ENCODE measurements around the gene MLXIP.

MLXIP gene

DNA sequence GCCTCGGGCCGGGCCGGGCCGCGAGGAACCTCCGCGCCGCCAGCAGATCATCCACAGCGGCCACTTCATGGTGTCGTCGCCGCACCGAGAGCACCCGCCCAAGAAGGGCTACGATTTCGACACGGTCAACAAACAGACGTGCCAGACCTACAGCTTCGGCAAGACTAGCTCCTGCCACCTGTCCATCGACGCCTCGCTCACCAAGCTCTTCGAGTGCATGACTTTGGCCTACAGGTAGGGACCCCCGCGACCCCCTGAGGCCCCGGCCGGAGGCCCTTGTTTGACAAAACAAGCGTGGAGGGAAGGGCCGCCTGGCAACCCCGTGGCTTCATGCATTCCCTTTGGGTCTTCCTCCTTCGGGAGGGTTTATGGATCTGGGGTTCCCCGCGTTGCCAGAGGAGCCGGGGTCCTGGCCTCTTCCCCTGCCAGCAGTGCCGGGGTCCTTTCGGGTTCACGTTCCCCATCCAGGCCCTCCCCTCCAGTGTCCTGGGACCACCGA is 526 bp downstream of the MLXIP start:
- DNase-seq (ENCODE audit: low read depth in 2 of 2): no peak

DNA sequence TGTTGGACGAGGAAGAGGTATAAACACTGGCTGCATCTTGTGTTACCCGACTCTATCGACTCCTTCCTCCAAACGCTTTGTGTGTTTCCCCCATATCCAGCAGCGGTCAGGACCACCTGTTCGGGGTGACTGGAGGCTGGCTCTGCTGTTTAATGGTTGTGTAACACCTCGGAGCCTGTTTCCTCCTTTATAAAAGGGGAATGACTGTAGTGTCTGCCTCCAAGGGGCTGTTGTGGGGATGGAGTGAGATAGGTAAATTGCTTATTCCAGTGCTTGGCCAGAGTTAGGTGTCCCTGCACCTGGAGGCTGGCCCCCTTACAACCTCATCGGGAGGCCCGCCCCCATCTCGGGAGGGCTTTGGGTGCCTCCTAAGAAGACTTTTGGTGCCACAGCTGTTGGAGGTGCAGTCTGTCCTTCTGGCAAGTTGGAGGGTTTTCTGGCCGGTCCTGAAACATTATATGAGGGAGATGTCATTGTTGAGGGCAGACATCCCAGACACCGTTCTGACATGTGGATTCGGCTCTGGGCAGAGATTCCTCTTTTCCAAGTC is 1.1 kb downstream of the MLXIP start:
- DNase-seq (ENCODE audit: low read depth in 2 of 2): no peak

DNA sequence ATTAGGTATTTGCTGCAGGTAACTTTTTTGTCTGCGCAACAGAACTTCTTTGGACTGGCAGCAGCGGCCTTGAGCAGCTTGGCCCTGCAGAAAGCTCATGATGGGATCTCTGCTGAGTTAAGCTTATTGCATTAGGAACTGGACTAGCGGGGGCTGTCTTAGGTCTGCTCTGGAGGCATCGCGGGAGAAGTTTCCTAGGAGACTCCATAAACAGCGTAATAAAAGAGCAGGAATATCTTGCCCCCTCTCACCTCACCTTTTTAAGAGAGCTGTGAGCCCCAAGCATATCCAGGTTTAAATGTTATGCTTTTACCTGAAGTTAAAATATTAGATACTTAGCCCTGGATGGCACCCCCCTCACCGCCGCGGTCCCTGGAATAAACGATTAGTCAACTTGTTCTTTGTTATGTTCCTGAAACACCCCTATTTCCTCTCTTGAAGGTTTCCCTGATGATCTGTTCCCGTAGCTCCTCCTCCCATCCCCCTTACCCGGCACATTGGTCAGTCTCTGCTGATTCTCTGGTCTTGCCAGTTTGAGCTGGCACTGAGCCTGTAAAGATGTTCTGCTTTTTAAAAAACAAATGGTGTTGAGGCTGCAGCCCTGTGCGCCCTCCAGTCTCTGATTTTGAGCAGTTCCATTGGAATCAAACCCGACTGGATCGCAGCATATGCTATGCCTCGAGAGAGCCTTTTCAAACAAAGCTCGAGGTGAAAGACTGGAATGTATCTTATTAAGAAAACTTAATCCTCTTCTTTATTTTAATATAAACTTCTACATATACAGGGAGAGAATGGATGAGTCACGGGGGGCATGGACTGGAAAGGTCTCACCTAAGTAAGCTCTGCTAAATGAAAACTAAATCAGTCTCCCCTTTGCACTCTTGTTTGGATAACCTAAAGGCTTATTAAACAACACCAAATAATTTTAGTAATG is 1.9 kb downstream of the MLXIP start:
- DNase-seq (ENCODE audit: low read depth in 2 of 2): no peak

DNA sequence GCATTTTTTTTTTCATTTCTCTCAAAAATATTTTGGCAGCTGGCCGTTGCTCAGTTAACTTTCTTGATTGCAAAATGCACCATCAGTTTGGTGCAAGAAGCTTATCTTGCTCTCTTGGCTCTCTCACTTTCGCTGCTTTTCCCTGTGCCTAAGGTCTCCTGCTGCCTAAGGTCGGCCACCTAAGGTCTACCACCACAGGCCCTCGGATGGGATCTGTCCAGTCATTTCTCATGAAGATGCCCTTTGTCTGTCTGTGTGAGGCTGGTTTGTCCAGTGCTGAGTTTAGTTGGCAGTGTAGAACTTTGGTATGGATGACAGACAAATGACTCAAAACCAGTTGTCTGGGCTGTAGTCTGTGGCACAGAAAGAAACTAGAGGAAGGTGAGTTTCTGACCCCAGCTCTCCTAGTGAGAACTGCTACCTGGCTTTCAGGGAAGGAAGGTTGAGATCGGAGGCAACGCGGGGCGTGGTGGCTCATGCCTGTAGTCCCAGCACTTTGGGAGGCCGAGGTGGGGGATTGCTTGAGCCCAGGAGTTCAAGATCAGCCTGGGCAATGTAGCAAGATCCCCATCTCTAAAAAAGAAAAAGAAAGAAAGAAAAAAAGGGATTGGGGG is 2.6 kb downstream of the MLXIP start:
- no peak for DNase-seq (ENCODE audit: low read depth in 2 of 2)

DNA sequence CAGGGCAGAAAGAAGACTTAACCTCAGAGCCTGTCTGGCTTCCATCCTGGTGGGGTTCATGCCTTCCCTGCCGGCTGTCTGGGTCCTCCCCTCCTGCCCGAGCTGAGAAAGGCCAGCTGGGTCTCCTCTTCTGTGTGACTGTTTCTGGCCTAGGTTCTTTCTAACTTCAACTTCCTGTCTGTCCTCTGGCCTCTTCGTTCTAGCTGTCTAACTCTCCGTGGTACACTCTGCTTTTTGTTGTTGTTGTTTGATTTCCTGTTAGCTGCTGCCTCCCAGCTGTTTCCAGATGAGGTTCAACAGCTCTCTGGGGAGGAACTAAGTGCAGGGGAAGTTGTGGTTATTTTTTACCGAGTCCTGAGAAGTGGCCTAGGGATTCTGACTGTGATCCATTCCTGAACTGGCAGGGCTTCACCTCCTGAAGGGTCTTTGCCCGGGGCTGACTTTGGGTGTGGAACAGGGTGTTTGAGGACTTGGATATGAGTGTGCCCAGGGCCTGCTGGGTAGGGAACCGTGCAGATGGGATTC is 3.2 kb downstream of the MLXIP start:
- no peak for DNase-seq (ENCODE audit: low read depth in 2 of 2)

DNA sequence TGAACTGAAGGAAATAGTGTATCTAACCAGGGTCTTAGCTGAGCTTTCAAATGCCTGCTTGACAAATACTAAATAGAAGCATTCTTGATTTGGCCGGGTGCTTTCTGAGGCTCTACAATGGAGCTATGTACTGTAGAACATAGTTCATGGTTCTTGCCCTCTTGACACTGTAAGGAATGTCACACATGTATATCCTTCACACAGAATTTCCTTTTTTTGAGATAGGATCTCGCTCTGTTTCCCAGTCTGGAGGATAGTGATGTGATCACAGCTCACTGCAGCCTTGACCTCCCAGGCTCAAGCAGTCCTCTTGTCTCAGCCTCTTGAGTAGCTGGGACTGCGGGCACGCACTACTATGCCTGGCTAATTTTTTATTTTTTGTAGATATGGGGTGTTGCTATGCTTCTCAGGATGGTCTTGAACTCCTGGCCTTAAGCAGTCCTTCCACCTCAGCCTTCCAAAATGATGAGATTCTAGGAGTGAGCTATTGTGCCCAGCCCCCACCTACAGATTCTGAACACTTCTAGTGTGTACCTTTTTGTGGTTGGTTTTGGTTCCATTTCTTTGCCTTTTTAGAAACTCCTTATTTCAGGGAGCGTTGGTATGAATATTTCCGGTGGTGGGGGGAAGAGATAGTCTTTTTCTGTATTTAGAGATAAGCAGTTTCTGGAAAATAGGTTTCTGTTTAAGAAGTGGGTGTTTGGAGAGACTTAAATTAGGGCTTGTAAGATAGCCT is 4.2 kb downstream of the MLXIP start:
- DNase-seq (ENCODE audit: low read depth in 2 of 2): no peak

DNA sequence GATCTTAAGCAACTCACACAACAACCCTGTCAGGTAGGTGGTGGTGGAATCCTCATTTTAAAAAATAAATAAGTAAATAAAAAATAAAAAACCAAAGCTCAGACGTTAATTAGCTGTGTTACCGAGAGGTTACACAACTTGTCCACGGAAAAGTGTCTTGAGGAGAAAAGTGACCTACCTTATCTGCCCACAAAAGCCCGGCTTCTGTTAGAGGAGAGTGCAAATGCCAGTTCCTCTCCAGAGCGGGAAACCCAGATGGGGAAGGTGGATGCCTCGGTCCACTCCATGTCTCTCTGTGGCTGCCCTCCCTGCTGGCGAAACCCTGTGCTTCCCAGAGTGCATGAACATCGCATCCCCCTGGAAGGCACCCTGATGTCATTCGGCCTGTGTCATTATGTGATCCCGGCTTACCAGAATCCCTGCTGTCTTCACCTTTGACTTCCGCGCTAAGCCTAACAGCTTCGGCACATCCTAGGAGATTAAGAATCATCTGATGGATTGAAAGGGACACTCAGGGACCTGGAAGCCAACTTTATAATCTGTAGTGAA is 6.4 kb downstream of the MLXIP start:
- DNase-seq (ENCODE audit: low read depth in 2 of 2): no peak

DNA sequence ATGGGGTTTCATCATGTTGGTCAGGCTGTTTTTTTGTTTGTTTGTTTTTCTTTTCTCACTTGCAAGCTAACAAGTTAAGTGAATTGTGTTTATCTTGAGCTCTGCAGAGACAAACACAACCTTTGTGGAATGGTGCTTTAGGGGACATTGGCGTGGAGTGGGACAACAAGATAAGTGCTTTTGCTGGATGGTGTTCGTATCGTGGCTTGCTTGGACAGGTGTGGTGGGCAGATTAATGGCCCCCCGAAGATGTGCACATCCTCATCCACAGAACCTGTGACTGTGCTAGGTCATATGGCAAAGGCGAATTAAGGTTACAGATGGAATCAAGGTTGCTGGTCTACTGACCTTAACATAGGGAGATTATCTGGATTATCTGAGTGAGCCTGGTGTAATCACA is 7.0 kb downstream of the MLXIP start:
- DNase-seq (ENCODE audit: low read depth in 2 of 2): no peak

DNA sequence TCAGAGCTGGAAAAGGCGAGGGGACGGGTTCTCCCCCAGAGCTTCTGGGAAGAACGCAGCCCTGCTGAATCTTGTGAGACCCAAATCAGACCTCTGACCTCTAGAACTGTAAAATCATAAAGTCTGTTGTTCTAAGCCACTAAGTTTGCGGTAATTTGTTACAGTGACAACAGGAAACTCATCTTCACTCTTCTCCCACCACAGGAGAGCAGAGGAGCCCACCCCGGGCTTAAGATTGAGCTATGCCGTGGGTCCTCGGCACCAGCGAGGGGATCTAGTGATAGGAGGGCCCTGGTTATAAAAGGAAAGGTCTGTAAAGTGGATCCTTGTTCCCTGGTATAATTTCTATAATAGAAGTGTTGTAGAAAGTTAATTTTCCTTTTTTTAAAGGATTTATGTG is 7.6 kb downstream of the MLXIP start:
- no peak for DNase-seq (ENCODE audit: low read depth in 2 of 2)

DNA sequence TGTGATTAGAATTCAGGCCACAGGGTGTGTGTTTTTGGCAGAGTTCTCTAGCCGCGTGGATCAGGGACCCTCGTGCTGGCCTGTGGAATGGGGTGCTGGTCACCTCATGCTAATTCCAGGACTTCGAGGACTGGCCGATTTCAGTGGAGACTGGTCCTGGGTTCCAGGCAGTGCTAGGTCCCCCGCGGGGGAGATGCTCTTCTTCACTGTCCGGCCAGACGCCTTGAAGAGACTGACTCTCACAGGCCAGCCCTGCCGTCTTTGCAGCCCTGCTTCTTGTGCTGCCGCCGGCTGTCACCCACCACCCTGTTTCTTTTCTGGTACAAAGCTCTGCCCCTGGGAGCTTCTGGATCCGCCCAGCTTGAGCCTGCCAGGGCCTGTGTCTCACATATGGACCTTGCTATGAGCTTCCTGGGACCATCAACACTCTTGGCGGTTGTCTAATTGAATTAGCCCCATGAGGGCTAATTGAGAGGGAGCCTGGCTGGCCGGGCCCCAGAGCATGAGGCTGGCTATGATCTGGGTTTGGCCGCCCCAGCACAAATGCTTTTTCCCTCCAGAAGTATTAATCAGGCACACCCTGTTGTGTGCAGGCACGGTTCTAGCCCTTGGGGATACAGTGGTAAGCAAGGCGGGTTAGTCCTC is 8.2 kb downstream of the MLXIP start:
- no peak for DNase-seq (ENCODE audit: low read depth in 2 of 2)

DNA sequence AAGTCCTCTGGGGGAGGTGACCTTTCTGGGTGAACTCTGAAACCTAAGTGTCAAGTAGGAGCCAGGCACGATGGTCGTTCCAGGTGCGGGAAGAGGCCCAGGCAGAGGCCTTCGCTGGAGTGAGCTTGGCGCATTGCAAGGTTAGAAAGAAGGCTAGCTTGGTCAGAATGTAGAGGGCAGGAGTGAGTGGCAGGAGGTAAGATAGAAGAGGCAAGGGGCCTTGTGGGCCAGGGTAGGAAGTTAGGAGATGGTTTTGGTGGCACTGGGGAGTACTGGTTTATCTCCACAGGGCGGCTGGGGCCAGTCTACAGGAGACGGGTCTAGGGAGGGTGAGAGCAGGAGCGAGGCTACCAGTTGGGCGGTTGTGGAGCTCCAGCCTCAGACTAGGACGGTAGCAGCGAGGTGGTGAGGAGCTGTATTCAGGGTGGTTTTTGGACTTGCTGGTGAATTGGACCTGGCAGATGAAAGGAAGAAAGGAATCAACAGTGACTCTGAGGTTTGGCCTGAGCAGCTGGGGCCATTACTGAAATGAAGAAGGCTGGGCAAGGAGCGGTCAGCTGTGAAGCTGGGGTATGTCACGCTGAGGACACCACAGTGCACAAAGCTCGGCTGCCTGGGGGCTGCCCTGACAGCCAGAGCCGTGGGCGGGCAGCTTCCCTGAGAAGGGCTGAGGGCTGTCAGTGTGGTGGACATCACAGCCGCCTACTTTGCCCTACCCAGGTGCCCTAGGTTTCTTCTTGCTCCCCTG is 9.0 kb downstream of the MLXIP start:
- no peak for DNase-seq (ENCODE audit: low read depth in 2 of 2)

DNA sequence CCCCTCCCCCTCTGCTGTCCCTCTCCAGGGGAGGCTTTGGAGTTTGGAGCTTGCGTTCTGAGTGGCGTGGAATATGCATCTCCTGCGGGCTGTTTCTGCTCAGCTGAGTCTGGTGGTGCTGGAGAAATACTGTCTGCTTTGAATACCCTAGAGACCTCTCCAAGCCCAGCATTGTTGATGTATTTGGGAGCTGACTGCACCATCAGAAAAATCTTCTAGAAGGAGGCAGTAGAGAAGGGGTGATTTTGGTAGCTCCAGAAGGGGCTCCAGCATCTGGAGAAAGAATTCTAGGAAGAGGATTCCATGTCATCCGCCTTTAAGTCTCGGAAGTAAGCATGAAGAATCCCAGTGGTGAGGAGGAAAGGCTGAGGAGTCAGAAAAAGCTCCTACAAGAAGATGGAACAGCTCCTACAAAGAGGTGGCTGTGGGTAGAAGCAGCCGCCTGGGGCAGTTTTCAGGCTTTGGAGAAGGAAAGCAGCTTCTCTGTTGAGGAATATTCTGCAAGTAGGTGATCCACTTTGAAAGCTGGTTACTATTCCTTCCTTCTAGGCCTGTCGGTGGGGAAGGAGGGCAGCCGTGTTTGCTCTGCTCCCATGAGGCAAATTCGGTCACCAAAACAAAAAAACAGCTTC is 9.7 kb downstream of the MLXIP start:
- DNase-seq (ENCODE audit: low read depth in 2 of 2): no peak

DNA sequence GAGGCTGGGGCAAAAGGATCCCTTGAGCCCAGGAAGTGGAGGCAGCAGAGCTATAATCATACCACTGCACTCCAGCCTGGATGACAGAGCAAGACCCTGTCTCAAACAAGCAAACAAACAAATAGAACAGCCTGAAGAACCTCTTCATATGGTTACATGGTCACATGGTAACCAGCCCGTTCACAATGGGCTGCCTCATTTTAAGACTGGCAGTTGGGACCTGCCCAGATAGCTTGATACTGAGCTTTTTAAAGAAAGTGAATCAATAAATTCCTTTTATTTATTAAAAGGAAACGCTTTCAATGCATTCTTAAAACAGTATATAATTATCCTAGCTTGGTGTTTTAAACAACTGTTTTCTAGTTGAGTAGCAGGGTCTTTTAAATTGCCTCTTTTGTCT is 10.5 kb downstream of the MLXIP start:
- DNase-seq (ENCODE audit: low read depth in 2 of 2): no peak

DNA sequence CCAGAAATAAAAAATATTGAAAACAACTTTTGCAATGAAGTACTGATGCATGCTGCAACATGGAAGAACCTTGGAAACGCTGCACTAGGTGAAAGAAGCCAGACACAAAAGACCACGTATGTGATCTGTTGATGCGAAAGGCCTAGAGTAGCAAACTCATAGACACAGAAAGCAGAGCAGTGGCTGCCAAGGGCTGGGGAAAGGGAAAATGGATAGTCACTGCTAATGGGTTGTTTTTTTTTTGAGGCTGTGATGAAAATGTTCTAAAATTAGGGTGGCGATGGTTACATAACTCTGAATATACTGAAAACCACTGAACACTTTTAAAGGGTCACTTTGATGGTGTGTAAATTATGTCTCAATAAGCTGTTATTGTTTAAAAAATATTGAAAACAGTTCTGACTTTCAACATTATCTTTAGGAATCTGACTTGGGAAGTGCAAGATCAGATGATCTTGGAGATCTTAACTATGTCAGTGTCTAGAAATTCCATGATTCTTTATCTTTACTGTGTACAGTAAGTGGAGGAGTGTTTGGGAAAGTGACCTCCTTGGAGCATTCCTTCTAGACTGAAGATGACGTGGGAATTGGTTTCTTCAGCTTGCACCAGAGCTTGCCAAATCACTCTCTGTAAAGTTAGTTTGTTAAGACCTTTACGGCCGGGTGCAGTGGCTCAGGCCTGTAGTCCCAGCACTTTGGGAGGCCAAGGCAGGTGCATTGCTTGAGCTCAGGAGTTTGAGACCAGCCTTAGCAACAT is 12.4 kb downstream of the MLXIP start:
- DNase-seq (ENCODE audit: low read depth in 2 of 2): no peak

DNA sequence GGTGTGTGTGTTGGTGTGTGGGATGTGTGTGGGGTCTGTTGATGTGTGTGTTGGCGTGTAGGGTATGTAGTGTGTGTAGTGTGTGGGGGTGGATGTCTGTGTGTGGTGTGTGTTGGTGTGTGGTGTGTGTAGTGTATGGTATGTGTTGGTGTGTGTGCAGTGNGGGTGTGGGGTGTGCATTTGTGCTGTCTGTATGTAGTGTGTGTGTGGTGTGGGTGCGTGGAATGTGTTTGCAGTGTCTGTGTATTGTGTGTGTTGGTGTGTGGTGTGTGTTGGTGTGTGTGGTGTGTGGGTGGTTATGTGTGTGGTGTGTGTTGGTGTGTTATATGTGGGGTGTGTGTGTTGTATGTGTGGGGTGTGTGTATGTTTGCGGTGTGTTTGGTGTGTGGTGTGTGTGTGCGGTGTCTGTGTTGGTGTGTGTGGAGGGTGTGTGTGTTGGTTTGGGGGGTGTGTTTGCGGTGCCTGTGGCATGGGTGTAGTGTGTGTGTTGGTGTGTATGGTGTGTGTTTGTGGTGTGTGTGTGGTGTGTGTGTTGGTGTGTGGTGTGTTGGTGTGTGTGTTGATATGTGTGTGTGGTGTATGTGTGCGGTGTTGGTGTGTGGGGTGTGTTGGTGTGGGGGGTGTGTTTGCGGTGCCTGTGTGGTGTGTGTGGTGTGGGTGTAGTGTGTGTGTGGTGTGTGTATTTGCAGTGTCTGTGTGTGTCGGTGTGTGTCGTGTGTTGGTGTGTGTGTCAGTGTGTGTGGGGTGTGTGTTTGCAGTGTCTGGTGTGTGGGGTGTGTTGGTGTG is 14.7 kb downstream of the MLXIP start:
- no peak for DNase-seq (ENCODE audit: low read depth in 2 of 2)

DNA sequence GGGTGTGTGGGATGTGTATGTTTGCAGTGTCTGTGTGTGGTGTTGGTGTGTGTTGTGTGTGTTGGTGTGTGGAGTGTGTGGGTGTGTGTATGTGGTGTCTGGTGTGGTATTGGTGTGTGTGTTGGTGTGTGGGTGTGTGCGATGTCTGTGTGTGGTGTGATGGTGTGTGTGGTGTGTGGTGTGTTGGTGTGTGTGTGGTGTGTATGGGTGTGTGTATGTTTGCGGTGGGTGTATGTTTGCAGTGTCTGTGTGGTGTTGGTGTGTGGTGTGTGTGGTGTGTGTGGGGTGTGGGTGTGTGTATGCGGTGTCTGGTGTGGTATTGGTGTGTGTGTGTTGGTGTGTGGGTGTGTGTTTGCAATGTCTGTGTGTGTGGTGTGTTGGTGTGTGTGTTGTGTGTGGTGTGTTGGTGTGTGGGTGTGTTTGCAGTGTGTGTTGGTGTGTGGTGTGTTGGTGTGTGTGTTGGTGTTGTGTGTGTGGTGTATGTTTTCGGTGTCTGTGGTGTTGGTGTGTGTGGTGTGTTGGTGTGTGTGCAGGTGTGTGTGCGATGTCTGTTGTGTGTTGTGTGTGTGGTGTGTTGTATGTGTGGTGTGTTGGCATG is 15.7 kb downstream of the MLXIP start:
- DNase-seq (ENCODE audit: low read depth in 2 of 2): no peak

DNA sequence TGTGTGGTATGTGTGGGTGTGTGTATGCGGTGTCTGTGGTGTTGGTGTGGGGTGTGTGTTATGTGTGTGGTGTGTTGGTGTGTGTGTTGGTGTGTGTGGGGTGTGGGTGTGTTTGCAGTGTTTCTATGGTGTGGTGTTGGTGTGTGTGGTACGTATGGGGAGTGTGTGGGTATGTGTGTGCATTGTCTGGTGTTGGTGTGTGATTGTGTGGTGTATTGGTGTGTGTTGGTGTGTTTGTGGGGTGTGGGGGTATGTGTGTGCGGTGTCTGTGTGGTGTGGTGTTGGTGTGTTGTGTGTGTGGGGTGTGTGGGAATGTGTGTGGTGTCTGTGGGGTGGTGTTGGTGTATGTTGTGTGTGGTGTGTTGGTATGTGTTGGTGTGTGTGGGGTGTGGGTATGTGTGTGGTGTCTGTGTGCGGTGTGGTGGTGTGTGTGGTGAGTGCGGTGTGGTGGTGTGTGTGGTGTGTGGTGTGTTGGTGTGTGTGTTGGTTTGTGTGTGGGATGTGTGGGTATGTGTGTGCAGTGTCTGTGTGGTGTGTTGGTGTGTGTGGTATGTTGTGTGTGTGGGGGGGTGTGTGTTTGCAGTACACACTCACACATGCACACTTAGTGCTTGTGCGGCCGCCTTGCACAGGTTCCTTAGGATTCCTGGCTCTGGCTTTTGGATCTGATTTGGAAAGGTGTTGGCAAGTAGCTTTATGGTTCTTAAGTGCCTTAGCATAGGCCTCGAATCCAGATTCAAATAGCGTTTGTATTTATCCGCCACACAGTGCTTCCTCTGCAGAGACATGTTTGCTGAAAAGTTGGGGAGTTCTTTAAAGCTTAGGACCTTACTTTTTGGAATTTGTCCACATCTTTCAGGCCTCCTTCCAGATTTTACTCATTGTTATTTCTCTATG is 16.4 kb downstream of the MLXIP start:
- DNase-seq (ENCODE audit: low read depth in 2 of 2): no peak
